Femur (tissue), 1 donor: Measurements from ENCODE around the gene FAM171A1.
A peak's percentile ranks its signal among the peaks of the same experiment; 100 is the strongest.
"Not testable (repeated sequence)": the region's sequence is repeated elsewhere in the genome, so short reads cannot be mapped to it uniquely, and the experiment has no call there.

Source experiments
- DNase-seq: peaks from one replicate; pipeline ENCODE4 v3.0.0-alpha.2; 2017

FAM171A1 gene

DNA sequence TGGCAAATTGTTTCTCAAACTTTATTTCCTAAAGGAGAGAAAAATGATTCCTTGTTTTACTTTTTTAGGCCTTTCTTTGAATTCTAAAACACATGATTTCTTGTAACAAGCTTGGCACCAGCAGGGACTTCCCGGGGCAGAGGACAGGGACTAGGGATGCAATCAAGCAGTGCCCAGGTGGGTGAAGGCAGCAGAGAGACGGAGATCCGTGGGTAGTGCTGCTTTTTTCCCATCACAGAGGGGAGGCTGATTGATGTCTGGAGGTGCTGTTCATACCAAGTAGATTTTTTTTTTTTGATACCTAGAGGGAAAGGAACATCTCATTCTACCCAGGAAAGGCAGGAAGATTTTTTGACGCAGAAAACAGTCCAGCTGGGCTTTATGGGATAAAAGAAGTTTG, 91.9 kb downstream of the FAM171A1 start:
- no peak for DNase-seq

GRCh38 chr10:15278786-15279185, 92.3 kb downstream of the FAM171A1 start:
- no peak for DNase-seq

DNA sequence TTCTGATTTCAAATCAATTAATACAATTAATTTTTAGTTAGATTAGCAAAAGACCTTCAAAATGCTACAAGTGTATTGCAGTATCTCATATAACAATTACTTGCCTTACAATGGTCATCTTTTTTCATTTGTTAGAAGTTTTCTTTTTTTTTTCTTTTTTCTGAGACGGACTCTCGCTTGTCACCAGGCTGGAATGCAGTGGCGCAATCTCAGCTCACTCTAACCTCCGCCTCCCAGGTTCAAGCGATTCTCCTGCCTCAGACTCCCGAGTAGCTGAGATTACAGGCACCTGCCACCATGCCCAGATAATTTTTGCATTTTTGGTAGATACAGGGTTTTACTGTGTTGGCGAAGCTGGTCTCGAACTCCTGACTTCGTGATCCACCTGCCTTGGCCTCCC, 95.0 kb downstream of the FAM171A1 start:
- not testable (repeated sequence) for DNase-seq

GRCh38 chr10:15269838-15270237, 101.3 kb downstream of the FAM171A1 start:
- DNase-seq, result not testable (repeated sequence)

- no peak for DNase-seq
Measured at GRCh38 chr10:15267496-15267895, 103.6 kb downstream of the FAM171A1 start.

DNA sequence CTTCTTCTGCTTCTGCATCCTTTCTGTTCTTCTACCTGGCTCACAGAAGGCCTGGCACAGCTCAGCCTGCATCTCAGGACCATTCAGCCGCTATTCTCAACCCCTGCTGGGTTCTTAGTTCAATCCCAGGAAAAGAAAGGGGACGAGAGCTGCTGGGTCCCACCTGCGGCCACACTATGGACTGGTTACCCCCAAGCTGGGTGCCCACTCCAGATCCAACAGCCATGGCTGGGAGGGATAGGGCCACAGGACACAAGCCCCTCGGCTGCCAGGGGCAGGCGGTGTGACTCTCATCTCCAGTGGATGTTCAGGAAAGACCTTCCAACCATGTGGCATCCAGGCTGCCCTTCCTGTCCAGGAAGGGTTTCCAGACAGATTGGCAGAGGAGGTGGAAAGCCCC, 105.0 kb downstream of the FAM171A1 start:
- no peak for DNase-seq

GRCh38 chr10:15265558-15265957, 105.5 kb downstream of the FAM171A1 start:
- no peak for DNase-seq

GRCh38 chr10:15265056-15265455, 106.0 kb downstream of the FAM171A1 start:
- no peak for DNase-seq

- no peak for DNase-seq
Measured at GRCh38 chr10:15263657-15264323, 107.3 kb downstream of the FAM171A1 start.

GRCh38 chr10:15262036-15262713, 108.9 kb downstream of the FAM171A1 start:
- DNase-seq, result peak; percentile 49

- no peak for DNase-seq
Measured at GRCh38 chr10:15259136-15259535, 112.0 kb downstream of the FAM171A1 start.

- no peak for DNase-seq
Measured at GRCh38 chr10:15258255-15258654, 112.8 kb downstream of the FAM171A1 start.

GRCh38 chr10:15255961-15256360, 115.1 kb downstream of the FAM171A1 start:
- DNase-seq, result no peak

DNA sequence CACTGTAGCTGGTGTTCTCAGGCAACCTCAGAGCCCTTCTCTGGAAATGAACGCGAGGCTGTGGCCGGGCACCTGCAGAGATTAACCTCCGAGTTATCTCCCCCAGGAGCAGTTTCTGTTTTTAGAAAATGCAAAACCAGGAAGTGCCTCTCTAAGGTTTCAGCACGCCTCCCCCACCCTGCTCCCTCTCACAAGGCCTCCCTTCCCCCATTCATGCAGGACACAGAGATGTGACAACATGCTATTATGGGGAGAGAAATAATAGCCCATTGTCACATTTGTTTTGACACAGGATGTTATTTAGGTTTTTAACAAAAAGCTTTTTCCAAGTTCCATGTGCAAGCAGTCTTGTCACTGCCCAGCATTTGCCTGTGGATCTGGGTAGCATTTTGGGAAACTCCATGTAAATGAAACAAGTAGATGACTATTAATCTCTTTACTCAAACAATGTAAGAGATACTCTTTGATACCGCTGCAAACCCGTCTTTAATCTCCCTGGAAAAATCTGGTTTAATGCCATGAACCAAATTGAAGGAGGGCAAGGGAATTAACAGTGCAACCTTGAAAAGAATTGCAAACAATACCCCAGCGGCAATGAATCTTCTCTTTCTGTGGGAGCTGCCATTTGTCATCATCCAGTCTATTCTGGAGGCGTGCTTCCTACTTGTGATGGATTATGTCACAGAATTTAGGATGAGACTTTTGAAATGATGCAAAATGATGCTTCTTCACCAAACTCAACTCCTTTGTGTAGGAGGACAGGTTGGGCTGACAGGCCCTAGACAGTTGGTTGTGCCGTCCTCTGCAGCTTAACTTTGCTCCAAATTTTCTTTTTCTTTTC, 116.1 kb downstream of the FAM171A1 start:
- peak; percentile 30 for DNase-seq

GRCh38 chr10:15253951-15254807, 116.9 kb downstream of the FAM171A1 start:
- no peak for DNase-seq

DNA sequence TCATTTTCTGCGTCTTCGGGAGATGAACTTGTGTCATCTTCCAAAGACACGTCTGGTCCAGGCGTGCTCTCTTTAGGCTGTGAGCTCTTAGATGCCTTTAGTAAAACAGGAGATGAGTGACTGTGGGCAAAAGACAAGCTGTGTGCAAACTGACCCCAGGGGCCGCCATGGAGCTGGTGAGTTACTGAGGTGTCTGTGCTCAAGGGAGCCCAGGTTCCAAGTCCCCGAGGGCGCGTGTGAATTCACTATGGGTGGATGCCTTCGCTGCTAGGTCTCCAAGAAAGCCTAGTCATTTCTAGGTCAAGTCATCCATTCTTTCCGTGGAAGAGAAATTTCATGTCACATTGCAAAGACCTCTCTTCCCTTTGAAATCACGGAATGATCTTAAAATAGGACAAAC, 118.7 kb downstream of the FAM171A1 start:
- no peak for DNase-seq

GRCh38 chr10:15251791-15252380, 119.2 kb downstream of the FAM171A1 start:
- DNase-seq, result no peak

- DNase-seq, result no peak
Measured at GRCh38 chr10:15245530-15245929, 125.6 kb downstream of the FAM171A1 start.

GRCh38 chr10:15244635-15245197, 126.4 kb downstream of the FAM171A1 start:
- DNase-seq, result no peak

- DNase-seq, result no peak
Measured at GRCh38 chr10:15242261-15242840, 128.7 kb downstream of the FAM171A1 start.

DNA sequence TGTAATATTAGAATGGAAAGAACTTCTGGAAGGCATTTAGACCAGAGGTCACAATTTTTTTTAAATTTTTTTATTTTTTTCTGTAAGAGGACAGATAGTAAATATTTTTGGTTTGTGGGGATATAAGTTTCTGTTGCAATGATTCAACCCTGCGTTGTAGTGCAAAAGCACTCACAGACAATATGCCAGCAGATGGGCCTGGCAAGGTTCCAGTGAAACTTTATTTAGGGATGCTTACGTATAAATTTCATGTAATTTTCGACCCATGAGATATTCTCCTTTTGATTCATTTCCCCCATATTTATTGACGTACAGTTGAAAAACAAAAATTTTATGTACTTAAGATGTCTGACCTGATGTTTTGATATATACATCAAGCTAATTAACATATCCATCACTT, 129.8 kb downstream of the FAM171A1 start:
- DNase-seq, result no peak
